ENCODE measurements around the gene SKI.
A peak's percentile ranks its signal among the peaks of the same experiment; 100 is the strongest.

SKI gene

GRCh38 chr1:2229911-2230731, 2.0 kb downstream of the SKI start:
- peak; percentile 50 for DNase-seq

DNA sequence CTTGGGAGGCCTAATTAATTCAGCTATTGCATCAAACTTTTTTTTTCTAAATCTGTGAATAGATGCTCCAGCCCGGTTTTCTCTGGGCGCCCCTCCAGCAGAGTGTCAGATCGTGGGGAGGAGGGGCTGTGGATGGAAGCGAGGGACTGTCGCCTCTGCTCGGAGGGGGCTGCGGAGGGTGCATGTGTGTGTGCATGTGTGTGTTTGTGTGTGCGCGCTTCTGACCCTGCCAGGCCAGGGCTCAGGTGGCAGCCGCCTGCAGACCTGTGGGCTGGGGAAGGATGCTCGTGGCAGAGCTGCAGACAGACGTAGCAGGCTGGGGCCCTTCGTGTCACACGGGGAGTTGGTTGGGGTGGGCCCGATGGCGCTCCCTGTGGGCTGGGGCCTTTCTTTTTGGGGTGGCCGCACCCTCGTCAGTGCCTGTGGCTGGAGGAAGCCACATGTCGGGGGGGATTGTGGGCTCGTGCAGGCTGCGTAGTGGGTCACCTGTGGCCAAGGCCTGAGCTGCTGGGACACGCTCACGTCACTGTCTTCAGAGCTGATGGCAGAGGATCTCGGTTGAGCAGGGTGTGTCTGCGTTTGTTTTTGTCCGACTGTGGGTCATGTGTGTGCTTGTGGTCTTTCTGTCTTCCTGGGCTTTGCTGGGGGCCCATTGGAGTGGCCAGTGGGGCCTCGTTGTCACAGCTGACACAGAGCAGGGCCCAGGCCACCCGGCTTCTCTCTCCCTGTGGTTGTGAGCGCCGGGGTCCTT, 2.8 kb downstream of the SKI start:
- peak; percentile 38 for DNase-seq

GRCh38 chr1:2231532-2232254, 3.6 kb downstream of the SKI start:
- peak; percentile 90 for DNase-seq

DNA sequence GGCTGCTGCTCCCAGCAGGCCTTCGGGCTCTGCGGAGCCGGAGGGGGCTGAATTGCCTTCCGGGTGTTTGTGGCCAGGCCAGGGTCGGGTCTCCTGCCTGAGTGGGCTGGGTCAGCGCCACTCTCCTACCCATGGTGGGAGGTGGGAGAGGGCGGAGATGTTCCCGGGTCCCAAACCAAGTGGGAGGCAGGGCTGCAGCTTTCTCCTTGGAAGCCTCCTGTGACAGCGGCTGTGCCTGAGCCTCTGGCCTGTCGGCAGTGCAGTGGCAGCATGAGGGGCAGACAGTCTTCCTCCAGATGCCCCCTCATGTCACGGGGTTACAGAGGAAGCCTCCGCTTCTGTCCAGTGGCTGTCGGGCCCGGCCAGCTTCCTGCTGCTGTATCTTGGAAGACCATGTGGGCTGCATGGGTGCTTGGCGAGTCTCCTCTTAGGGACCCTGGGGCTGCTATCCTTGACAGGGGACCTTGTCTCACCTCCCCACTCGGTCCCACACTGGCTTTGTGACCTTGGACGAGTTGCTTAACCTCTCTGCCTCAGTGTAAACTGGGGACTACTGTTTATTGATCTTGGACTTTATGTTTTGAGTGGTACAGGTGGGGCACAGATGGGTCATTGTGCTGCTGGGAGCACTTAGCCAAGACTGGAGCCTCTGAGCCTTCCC, 4.3 kb downstream of the SKI start:
- DNase-seq, result no peak

DNA sequence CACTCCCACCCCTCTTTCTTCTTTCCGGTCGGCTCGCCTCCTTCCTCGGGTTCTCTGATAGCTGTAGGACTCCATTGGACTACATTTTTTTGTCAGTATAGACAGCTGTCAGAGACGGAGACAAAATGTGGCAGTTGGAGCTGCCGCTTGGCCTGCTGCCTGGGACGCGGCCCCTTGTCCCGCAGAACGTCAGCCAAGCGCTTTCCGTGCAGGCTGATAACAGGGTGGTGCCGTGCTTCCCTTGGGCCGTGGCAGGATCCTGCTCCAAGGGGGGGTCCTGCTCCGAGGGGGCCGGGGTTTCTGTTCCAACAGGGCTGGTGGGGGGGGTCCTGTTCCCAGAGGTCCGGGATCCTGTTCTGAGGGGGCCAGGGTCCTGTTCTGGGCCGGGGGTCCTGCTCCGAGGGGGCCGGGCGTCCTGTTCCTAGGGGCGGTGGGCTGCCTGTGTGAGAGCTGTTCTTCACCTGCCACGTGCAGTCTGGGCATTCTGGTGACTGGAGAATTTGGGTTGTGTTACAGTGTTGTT, 4.9 kb downstream of the SKI start:
- DNase-seq, result no peak

- DNase-seq, result no peak
Measured at GRCh38 chr1:2233468-2233867, 5.3 kb downstream of the SKI start.

GRCh38 chr1:2233997-2234761, 6.1 kb downstream of the SKI start:
- DNase-seq, result peak; percentile 83

DNA sequence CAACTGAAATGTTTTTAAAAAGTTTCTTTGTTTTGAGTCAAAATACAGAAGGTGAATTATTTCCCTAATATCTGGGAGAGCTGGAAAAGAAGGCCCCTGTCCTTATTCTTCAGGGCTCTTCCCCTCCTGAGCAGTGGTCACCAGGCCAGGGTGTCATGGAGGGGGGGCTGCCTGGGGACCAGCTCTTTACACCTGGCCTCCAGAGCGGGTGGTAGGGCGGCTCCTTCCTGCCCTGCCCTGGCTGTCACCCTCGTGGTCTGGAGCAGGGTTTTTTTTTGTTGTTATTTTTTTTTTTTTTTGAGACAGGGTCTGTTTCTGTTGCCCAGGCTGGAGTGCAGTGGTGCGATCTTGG, 6.6 kb downstream of the SKI start:
- no peak for DNase-seq

GRCh38 chr1:2235300-2235998, 7.3 kb downstream of the SKI start:
- DNase-seq, result no peak

DNA sequence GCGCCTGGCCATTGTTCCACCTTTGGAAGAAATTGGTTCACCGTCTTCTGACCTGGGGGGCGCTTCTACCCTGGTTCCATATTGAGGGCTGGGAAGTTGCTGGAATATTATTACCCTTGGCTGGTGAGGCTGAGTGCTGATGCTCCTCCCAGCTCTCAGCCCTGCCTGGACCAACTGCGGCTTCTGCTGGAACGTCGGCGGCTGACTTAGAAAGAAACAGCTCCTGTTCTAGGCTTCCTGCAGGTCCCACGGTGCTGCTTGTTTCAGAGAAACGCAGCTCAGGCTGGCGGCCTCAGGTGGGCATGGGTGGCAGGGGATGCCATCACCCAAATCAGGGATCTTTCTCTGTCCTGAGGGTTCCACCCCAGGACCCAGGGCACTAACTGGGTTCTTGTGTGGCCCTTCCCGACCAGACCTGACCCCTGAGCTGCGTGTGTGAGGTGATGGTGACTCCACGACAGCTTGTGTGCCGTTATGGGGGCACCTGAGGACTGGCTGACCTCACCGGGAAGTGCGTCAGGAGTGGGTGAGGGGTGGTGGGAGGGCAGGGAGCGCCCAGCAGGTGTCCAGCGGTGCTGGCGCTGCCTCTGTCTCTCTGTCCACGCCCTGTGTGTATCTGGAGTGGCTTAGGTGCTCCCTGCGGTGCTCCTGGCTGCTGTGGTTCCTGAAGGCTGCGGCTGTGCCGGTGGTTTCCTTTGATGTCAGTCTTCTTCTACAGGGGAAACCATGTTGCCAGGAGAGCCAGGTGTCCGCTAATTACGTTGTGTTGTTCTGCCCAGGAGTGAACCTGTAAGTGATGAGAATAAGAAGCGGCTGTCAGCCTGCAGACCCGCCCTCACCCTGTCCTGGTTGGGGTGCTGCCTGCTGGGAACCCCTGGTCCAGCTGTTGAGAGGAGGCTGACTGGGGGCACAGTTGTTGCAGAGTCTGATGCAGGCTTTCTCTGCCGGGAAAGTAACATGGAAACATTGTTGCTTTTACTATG, 8.9 kb downstream of the SKI start:
- no peak for DNase-seq

- DNase-seq, result no peak
Measured at GRCh38 chr1:2237773-2238172, 9.7 kb downstream of the SKI start.

DNA sequence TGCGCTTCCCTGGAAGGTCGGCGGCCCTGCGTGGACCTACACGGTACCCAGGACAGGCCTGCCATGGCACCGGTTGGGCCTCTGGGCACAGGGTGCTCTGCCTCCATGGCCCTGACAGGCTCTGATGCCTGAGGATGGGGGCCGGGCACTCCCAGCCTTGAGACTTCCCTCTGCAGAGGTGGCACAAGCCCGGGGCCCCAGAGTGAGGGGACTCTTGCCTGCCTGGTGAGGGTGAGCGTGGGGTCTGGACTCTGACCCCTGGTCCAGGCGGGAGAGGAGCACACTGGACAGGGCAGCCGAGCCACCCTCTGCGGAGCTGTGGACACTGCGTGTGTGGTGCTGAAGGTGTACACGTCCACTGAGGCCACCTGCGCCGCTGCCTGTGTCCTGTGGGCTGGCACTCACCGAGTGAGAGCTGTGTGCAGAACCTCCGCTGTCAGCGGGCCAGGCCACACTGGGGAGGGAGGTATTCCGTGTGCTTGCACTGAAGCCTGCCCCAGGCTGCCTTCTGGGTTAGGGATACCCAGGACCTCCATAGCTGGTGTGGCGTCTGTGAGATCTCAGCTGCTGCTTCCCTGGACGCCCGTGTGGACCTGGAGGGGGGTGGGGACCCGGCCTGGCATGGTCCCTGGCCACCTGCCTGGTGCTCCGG, 10.4 kb downstream of the SKI start:
- DNase-seq, result no peak

GRCh38 chr1:2239013-2239370, 10.9 kb downstream of the SKI start:
- DNase-seq, result no peak

DNA sequence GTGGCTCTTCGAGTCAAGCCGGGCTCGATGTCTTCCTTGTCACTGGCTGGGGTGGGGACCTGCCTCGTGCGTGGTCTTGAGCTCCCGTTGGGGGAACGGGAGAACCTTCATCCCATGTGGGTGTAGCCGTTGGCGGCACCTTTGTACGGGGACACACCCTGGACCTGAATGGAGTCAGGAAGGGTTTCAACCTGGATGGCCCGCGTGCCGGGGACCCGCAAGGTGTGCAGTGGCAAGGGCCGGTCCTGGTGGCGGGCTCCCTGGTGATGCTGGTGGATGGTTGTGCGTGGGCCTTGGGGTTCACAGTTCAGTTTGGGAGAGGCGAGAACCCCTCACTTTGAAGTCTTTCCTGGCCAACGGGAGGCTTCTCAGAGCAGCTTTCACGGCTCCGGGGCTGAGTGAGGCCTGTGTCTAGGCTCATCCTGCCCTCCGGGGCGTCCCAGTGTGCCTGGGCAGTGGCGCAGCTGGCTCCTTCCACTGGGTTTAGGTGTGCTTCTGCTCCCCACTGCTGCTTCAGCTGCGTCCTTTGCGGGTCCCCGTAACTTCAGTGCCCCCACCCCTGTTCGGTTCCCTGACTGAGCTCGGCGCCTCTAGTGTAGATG, 11.4 kb downstream of the SKI start:
- no peak for DNase-seq

GRCh38 chr1:2240270-2241156, 12.4 kb downstream of the SKI start:
- peak; percentile 53 for DNase-seq

GRCh38 chr1:2241820-2242219, 13.7 kb downstream of the SKI start:
- DNase-seq, result no peak

GRCh38 chr1:2242814-2243725, 15.0 kb downstream of the SKI start:
- no peak for DNase-seq

All from fibroblast of skin of back (primary cell).